Glutamatergic neuron (in vitro differentiated cells): ENCODE results near the gene SP140L. TPM values are rescaled to one million over a fixed set of nuclear protein-coding genes. Genes with fewer than 3 reads are reported as not detected.

Source experiments
- DNase-seq: peaks from one replicate; pipeline ENCODE4 v3.0.0; 2022
- H3K27ac Mint-ChIP-seq: one replicate; pipeline ENCODE4 v1.8.0; 2020; ENCODE audit warnings: mild to moderate bottlenecking, mixed read lengths, inconsistent platforms; ENCODE audit not compliant: unreplicated experiment
- H3K27me3 Mint-ChIP-seq: one replicate; pipeline ENCODE4 v1.8.0; 2020; ENCODE audit warnings: mild to moderate bottlenecking, moderate library complexity, mixed read lengths, inconsistent platforms; ENCODE audit not compliant: unreplicated experiment
- H3K36me3 Mint-ChIP-seq: one replicate; pipeline ENCODE4 v1.8.0; 2020; ENCODE audit warnings: mild to moderate bottlenecking, mixed read lengths, inconsistent platforms; ENCODE audit not compliant: unreplicated experiment
- H3K4me1 Mint-ChIP-seq: one replicate; pipeline ENCODE4 v1.8.0; 2020; ENCODE audit warnings: mild to moderate bottlenecking, low read depth, mixed read lengths, inconsistent platforms; ENCODE audit not compliant: unreplicated experiment
- H3K4me3 Mint-ChIP-seq: one replicate; pipeline ENCODE4 v1.8.0; 2020; ENCODE audit warnings: mild to moderate bottlenecking, mixed read lengths, inconsistent platforms; ENCODE audit not compliant: unreplicated experiment
- H3K9me3 Mint-ChIP-seq: one replicate; pipeline ENCODE4 v1.8.0; 2020; ENCODE audit warnings: mild to moderate bottlenecking, moderate library complexity, mixed read lengths, inconsistent platforms; ENCODE audit not compliant: unreplicated experiment
- total RNA-seq: library from RNA; stranded (reverse); fragmentation: NEBNext Ultra II Directional; extraction: Animal tissue kit (Norgen Biotek cat#: 25700); gene quantifications from one replicate; pipeline ENCODE4 v1.2.1, GENCODE V29; 2021; ENCODE audit not compliant: unreplicated experiment
- TF ChIP-seq, protein P1 (sequence below): fragments of 200-600 bp; sonication (generic); IDR thresholded peaks from one replicate; pipeline ENCODE4 v1.5.0; 2021; ENCODE audit not compliant: partially characterized antibody, unreplicated experiment

Gene SP140L
- total RNA-seq, 1 donor from 2014 or later: 0.34 TPM

DNA sequence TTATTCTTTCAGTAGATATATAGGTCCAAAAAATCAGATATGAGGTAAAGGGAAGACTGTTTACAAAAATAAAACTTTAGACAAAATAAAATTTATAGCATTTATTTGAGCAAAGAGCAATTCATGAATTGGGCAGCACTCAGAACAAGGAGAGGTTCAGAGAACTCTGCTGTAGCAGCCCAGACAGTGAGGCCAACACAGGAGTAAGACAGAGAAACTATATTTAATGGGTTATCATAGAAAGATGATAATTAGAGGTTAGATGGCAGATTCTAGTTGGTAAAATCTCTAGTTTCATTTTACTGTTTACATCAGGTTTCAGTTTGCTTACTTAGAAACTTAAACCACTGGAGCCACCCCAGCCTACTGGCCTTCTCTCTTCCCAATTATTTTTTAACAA is 30.1 kb upstream of the SP140L start:
- DNase-seq: no peak
- Mint-ChIP-seq H3K36me3 (peaks cover 4% of the 10 kb centered on the region), H3K4me1 (no peaks in the 10 kb centered on the region), H3K27ac (no peak overlapping the region), H3K27me3 (peaks cover 2% of the 10 kb centered on the region), H3K4me3 (no peak overlapping the region), H3K9me3 (peaks cover 2% of the 10 kb centered on the region)
- TF ChIP-seq, protein P1, sequence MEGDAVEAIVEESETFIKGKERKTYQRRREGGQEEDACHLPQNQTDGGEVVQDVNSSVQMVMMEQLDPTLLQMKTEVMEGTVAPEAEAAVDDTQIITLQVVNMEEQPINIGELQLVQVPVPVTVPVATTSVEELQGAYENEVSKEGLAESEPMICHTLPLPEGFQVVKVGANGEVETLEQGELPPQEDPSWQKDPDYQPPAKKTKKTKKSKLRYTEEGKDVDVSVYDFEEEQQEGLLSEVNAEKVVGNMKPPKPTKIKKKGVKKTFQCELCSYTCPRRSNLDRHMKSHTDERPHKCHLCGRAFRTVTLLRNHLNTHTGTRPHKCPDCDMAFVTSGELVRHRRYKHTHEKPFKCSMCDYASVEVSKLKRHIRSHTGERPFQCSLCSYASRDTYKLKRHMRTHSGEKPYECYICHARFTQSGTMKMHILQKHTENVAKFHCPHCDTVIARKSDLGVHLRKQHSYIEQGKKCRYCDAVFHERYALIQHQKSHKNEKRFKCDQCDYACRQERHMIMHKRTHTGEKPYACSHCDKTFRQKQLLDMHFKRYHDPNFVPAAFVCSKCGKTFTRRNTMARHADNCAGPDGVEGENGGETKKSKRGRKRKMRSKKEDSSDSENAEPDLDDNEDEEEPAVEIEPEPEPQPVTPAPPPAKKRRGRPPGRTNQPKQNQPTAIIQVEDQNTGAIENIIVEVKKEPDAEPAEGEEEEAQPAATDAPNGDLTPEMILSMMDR: no peak

DNA sequence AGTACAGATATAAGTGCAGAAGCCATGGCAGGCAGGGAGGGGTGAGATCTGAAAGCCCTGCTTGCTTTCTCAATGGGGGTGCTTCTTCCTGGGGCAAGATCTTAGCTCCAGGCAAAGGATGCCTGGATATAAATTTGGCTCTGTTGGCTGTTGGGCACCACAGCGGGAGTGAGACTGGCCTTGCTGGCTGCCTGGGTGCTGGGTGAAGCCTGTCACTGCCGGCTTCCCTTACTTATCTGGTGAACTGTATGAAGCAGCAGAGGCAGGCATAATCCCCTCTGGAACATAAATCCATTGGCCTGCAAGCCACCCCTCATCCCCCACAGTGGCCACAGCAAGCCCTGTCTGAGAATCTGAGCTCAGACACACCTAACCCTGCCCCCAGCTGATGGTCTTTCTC is 27.4 kb upstream of the SP140L start:
- Mint-ChIP-seq H3K9me3 (peaks cover 2% of the 10 kb centered on the region), H3K36me3 (peaks cover 4% of the 10 kb centered on the region), H3K27ac (no peak overlapping the region), H3K4me3 (no peak overlapping the region), H3K27me3 (peaks cover 2% of the 10 kb centered on the region), H3K4me1 (no peaks in the 10 kb centered on the region)
- DNase-seq: no peak
- TF ChIP-seq, protein P1: no peak

DNA sequence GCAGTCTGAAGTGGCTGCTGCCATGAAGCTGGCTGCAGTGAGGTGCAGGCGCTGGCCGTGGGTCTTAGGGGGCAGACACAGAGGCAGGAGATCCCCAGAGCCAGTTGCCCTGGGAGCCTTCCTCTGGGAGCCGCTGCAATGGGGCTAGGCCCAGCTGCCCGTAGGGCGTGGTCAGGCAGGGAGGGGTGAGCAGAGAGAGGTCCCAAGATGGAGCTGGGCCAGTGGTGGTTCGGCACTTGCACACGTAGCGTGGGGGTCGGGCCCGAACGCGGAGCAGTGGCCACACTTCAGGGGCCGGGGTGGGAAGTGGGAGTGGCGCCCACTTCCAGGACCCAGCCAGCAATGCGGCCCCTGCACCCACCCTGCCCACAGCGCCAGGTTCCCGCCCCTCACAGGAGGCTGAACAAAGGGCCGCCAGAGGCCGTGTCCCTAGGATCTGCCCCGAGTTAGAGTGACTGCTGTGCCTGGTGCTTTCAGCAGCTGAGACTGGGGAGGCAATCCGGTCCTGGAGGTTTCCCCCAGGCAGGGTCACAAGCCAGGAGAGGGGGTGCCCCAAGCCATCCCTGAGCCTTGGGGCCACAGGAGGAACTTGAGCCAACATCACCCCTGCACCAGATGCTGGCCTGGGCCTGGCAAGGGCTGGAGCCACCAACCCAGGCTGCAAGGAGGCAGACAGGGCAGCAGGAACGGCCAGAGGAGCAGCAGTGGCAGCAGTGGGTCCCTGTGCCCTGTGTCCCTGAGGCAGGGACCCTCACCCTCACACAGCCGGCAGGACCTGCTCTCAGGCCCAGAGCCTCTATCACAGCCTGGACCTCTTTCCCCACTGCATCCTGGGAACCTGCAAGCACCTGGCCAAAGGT is 21.3 kb upstream of the SP140L start:
- H3K27me3 Mint-ChIP-seq: peaks cover 2% of the 10 kb centered on the region
- TF ChIP-seq, protein P1: no peak
- no peaks in the 10 kb centered on the region for H3K9me3 Mint-ChIP-seq
- no peak for DNase-seq
- H3K4me3 Mint-ChIP-seq: no peak overlapping the region
- no peaks in the 10 kb centered on the region for H3K4me1 Mint-ChIP-seq
- peaks cover 4% of the 10 kb centered on the region for H3K36me3 Mint-ChIP-seq
- H3K27ac Mint-ChIP-seq: no peak overlapping the region

DNA sequence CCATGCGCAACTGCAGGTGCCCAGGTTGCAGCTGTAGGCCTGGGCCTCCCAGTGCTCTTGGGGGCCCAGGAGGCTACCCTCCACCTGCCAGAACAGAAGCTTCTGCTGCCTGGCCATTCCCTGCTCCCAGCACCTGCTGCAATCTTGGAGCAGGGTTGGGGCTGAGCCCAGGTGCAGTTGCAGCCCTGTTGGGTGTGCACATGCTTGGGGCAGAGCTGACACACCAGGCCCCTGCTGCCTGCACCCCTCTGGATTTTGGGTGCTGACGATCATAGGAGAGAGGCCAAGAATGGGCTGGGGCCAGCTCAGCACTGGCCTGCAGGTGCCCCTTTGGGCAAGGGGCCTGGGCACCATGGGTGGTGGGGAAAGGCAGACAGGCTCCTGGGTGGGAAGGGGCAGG is 20.5 kb upstream of the SP140L start:
- TF ChIP-seq, protein P1: no peak
- no peak overlapping the region for H3K4me3 Mint-ChIP-seq

DNA sequence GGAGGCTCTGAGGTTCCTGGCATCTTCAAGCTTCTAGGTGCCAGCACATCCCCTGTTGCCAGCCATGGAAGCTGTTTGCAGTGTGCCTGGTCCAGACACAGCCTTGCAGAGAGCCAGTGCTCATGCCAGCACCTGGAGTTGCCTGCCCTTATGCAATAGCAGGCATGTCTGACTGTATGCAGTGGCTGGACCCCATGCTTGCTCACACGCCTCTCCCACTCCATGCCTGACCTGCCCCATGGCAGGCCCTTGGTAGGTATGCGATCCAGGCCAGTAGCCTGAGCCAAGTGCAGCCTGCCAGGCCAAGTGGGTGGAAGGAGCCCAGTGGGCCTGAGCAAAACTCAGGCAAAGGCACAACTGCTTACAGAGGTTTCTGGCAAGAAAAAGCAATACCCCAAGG is 19.5 kb upstream of the SP140L start:
- Mint-ChIP-seq H3K27ac (no peak overlapping the region), H3K36me3 (no peaks in the 10 kb centered on the region)

More for the DNA sequence above, 20.5 kb upstream of the SP140L start:
- Mint-ChIP-seq H3K27ac (no peak overlapping the region), H3K27me3 (peaks cover 2% of the 10 kb centered on the region), H3K9me3 (no peaks in the 10 kb centered on the region), H3K36me3 (no peaks in the 10 kb centered on the region), H3K4me1 (no peaks in the 10 kb centered on the region)
- no peak for DNase-seq

More for the DNA sequence above, 19.5 kb upstream of the SP140L start:
- Mint-ChIP-seq H3K27me3 (peaks cover 2% of the 10 kb centered on the region), H3K4me1 (no peaks in the 10 kb centered on the region), H3K9me3 (no peaks in the 10 kb centered on the region), H3K4me3 (no peak overlapping the region)
- DNase-seq: no peak
- TF ChIP-seq, protein P1: no peak
